Skin epidermis (tissue), 12 donors: Measurements from ENCODE around the gene HSDL1.

Source experiments
- H3K27ac ChIP-seq, 21 experiments: fragments of 200-600 bp; sonication (generic) in 11 of 21; one replicate each; pipeline ENCODE4 v1.5.0; 2020; ENCODE audit warnings: mild to moderate bottlenecking in 3 of 21, inconsistent platforms in 2 of 21, moderate library complexity in 2 of 21
- H3K4me3 ChIP-seq, 7 experiments: fragments of 200-600 bp; sonication (generic) in 2 of 7; one replicate each; pipeline ENCODE4 v1.5.0; 2020; ENCODE audit warnings: inconsistent platforms in 2 of 7, mild to moderate bottlenecking in 2 of 7, moderate library complexity in 1 of 7

The HSDL1 gene

DNA sequence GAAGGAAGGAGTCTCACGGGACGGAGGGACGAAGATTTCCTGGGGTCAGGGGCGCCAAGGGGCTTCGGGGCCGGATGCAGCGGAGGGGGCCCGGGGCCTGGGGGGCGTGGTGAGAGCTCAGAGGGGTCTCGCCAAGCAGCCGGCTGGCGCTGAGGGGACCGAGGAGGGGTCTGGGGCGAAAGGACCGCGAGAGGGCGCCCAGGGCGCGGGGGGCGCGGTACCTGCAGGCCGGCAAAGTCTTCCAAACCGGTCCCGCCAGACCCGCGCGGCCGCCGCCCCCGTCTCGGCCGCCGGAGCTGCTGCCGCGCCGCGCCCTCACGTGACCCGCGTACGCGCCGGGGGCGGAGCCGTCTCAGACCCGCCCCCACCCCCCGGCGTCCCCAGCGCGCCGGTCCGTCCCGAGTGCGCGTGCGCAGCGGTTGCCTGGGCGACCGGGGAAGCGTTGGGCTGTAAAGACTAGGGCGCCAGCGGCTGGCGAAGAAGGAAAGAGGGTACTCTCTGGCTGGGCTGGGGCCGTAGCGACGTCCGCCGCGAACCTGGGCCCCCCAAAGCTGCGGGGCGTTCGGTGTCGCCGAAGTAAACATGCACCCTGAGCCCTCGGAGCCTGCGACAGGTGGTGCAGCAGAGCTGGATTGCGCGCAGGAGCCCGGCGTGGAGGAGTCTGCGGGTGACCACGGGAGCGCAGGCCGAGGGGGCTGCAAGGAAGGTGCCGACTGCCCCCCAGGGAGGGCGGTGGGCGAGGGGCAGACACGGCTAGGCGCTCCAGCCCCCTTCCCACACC lies at the start of gene HSDL1, which contains the start of gene DNAAF1:
TSS of gene HSDL1 (minus strand) at position 319 of the 781 bp plus-strand sequence. CDS start 13,856 bp downstream, outside the sequence.
TSS of gene DNAAF1 (plus strand) at position 450 of the 781 bp plus-strand sequence. CDS start at position 583, 133 bp downstream.
- H3K4me3 ChIP-seq = peak within 1 kb of the TSS; percentile 65 to 99 (median 80)
- peak within 1 kb of the TSS; percentile 14 to 92 (median 87) for H3K27ac ChIP-seq

DNA sequence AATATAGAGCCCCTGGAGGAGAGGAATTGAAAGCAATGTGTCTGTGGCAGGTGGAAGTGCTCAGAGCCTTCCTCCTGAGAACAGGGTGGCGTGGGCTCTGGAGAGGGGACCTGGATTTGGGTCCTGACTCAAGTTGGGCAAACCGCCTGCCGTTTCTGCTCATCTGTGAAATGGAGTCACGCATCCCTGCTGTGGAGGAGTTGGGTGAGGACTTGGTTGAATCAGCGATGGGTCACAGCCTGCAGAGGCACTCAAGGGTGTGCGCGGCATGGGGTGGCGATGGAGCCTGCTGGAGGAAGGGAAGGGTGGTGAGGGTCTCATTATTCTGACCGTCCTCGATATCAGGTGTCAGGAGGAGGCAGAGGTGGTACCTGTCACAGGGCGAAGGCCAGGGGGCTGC lies 49.0 kb upstream of the HSDL1 start:
- Histone ChIP-seq H3K4me3 (no peak overlapping the region), H3K27ac (no peak overlapping the region)

DNA sequence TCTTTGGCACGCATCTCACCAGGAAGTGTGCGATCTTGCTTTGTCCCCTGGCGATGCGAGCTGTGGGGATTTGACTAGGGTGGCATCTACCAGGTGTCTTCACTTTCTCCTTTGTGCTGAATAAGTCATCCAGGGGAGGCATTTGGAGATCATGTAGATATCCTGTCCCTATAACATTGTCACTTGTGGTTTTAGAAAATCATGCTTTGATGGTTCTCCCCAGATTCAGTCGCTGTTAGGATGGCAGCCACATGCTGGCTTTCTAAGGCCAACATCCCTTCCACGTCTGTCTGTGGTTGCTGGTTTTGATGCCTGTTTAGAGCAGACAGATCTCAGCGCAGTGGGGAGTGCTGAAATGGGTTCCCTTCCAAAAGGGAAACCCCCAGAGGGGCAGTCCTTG lies 48.5 kb upstream of the HSDL1 start:
- no peak overlapping the region for H3K4me3 ChIP-seq
- H3K27ac ChIP-seq = no peak overlapping the region

DNA sequence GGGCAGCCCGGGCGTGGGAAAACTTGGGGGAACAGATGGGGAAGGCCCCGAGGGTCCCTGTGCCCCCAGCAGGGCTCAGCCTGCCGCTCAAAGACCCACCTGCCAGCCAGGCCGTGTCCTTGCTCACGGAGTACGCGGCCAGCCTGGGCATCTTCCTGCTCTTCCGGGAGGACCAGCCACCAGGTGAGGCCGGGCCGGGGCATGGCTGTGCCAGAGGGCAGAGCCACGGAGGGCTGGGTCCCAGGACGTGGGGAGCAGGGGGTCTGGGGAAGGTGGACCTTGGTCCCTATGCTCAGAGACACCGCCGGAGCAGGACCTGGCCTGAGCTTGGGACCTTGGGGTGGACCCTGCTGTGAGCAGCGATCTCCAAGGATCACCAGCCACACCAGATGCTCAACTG lies 46.5 kb upstream of the HSDL1 start:
- Histone ChIP-seq H3K4me3 (no peak overlapping the region), H3K27ac (no peak overlapping the region)

DNA sequence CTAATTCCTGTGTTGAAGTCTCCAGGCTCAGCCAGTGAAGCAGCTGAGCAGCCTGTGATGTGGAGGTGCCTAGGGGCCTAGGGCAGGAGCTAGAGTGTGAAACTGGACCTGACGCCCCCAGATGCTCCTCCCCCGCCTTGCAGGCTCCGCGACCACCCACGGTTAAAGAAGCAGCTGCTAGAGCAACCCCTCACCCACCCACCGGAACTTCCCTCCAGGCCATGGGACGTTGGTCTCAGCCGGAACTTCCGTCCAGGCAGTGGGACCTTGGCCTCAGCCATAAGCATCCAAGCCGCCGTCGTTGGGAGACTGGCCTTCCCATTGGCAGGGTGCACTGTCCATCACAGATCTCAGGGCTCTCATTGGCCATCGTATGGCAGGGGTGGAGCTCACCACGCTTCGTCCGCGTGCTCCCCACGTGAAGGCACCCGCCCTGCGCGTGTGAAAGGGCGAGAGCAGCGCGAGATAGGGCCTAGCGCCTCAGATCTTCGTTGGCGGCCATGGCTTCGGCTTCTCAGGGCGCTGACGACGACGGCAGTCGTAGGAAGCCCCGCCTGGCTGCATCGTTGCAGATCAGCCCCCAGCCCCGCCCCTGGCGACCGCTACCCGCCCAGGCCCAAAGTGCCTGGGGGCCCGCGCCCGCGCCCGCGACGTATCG lies 45.9 kb upstream of the HSDL1 start, which contains the start of gene ADAD2:
TSS of gene ADAD2 (plus strand) at position 427 of the 658 bp plus-strand sequence. CDS start at position 501, 74 bp downstream.
- H3K27ac ChIP-seq = no peak within 1 kb of the TSS
- H3K4me3 ChIP-seq = no peak within 1 kb of the TSS

DNA sequence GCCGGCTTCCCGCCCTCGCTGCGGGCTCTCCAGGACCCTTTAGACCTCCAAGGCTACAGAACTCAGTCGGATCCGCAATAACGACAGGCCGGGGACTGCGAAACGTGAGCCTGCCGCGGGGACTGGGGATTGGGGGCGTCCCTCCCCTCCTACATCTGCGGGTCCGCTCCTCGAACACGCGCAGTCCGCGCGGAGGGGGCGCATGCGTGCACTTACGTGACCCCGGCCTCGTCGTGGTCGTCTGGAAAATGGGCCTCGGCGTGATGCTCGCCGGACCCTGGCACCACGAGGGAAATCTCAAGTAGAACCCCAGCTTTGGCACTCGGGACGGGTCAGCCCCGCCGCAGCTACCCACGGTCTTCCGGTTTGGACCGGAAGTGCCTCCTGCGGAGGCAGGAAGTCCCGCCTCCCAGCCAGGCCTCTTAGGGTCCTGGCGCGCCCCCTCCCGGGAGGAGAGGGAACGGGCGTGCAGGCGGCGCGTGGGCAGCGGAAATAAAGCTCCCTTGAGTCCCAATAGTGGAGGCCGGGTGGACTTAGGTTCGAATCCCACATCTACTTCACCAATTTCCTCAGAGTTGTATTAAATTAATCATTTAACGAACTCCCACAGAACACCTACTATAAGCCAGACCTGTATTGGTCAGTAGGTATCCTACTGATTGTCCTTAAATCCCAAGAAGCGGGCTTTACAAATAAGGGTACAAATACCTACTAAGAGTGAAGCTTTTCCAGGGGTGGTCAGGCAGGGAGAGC lies 41.9 kb upstream of the HSDL1 start, which contains the start of gene TAF1C:
TSS of gene TAF1C (minus strand) at position 373 of the 753 bp plus-strand sequence. CDS start 2,069 bp downstream, outside the sequence.
- H3K27ac ChIP-seq = peak within 1 kb of the TSS; percentile 39 to 98 (median 88)
- H3K4me3 ChIP-seq = peak within 1 kb of the TSS; percentile 53 to 99 (median 87)

DNA sequence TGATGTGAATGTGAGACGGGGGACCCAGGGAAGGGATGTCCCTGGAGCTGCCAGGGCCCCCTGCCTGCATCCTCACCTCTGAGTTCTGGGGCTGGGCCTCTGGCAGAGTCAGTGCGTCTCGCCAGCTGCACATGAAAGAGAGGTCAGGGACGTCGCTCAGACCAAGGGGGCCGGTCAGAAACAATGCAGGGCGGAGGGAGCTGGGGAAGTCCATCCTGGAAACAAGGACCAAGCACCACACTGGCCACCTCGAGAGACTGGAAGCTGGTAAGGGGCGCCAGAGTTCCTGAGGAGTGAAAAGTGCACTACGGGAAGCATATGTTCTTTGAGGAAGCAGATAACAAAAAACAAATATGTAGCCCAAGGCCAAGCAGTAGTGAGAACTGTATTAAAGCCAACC lies 39.8 kb upstream of the HSDL1 start:
- H3K4me3 ChIP-seq = no peak overlapping the region
- H3K27ac ChIP-seq = peak overlapping the region in 1 of 21 experiments; percentile 90

DNA sequence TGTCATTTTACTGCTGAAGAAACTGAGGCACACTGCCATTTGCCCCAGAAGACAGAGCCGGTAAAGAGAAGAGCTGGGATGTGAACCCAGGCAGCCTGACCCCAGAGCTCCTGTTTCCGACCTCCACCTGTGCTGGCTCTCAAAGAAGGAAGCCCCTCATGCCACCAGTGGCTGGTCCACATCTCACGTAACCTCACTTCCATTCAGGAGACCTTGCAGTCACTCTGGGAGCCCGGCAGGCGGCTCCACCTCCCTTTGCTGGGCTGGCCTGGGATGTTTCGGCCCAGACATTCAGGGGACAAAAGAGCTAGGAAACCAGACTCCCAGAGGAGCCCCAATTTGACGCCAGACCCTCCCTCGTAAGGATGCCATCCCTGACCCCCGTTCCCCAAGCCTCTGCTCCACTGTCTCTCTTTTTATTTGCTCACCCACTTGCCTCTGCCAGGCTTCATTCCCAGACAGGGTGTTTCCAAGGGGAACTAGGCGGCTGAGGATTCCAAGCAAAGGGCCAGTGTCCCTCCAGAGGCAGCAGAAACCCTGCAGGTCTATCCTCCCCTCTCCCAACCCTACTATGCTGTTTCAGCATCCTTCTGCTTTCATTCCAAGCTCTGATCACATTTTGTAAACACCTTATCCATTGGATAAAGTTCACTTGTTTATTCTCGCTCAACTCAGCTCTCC lies 39.1 kb upstream of the HSDL1 start:
- peak overlapping the region in 3 of 21 experiments; percentile 3 to 57 (median 37) for H3K27ac ChIP-seq
- H3K4me3 ChIP-seq = no peak overlapping the region

DNA sequence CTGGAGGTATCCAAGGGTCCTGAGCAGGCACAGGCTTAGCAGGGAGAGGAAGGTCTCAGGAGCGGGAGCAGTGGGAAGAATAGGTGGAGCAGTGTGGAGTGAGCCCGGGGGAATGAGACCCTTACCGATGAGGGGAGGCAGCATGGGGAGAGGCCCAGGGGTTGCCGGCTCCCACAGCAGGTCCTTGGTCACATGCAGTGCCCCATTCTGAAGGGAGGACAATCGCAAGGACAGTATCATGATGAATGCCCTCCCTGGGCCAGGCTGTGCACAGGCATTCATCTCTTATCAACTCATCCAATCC lies 38.5 kb upstream of the HSDL1 start:
- H3K27ac ChIP-seq = peak overlapping the region in 1 of 21 experiments; percentile 57
- no peak overlapping the region for H3K4me3 ChIP-seq

DNA sequence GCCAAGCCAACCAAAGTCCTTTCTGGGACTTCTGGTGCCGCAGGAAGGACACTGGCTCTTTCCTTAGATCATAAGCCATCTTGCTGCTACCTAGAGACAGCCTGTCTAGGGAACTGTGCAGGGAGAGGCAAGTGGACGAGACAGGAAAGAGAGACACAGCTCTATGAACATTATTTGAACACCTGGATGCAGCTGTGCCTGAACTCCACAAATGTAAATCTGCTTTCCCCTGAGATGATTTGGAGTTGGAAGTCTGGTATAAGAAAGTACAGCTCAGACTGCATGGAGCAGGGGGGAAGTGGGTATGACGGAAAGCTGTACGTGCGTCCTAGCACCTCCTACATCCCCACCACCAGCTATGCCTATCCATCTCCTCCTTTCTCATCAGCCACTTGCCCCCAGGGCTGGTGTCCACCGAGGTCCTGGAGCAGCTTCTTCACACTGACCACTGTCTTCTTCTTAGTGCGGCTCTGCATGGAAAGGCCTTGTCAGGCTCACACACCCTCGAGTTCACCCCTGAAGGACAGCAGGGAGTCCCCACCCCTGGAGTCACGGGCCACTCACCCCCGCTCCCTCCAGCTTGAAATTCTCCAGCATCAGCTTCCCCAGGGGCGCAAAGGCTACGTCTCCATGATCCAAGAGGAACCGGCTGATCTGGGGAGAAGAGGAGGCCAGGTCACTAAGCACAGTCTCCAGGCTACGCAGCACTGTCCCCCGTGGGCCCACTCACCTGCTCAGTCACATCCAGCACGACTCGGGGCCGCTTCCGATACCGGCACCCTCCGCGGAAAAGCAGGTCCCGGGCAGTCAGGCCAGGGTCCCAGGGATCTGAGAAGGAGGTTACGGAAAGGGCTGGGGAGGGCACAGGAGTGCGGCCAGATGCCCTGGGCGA lies 37.9 kb upstream of the HSDL1 start:
- peak overlapping the region in 1 of 21 experiments; percentile 57 for H3K27ac ChIP-seq

DNA sequence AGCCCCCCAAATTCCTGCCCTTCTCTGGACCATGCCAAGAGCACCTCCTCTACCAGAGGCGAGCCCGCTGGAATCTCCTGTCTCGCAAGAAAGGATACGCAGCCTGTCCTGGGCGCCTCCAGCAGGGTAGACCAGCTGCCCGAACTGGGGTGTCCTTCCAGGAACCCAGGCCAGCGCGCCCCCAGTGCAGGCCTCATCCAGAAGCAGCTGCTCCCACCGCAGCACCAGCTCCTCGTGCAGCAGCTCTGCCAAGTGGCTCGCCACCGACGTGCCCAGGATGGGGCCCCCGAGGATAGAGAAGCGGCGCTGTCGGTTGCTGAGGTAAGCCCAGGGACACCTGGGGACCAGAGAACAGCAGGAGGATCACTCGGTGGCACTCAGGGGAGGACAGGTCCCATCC lies 37.1 kb upstream of the HSDL1 start:
- H3K4me3 ChIP-seq = no peak overlapping the region
- no peak overlapping the region for H3K27ac ChIP-seq

More for the DNA sequence above, 37.9 kb upstream of the HSDL1 start:
- H3K4me3 ChIP-seq = no peak overlapping the region

DNA sequence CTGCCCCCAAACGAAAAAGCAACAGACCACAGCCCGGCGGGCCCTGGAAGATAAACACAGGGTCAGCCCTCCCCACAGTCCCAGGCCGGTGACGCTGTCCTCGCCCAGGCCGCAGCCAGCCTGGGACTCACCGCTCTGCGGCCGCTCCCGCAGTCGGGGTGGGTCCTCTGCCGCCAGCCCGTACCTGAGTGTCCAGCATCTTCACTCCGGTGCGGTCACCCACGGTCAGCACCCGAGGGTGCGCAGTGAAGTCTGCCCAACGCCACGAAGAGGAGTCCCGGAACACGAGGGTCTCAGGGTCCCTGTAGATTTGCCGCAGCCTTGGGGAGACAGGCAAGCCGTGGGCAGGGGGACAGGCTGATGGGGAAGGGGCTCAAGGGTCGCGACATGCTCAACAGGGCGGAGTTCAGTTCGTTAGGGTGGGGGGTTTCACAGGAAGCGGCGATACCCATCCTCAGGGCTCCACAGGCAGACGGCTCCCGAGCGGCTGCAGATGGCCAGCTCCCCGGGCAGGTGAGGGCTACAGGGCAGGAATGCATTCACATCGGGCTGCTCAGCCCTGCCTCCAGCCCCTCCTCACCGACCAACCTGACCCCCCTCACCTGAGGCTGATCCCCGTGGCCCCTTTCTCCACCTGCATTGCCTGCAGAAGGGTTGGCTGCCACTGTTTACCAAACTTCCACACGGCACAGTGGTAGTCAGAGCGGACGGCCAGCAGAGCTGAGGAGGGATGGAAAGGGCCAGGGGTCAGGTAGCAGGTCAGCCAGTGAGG lies 36.4 kb upstream of the HSDL1 start:
- Histone ChIP-seq H3K4me3 (no peak overlapping the region), H3K27ac (no peak overlapping the region)

DNA sequence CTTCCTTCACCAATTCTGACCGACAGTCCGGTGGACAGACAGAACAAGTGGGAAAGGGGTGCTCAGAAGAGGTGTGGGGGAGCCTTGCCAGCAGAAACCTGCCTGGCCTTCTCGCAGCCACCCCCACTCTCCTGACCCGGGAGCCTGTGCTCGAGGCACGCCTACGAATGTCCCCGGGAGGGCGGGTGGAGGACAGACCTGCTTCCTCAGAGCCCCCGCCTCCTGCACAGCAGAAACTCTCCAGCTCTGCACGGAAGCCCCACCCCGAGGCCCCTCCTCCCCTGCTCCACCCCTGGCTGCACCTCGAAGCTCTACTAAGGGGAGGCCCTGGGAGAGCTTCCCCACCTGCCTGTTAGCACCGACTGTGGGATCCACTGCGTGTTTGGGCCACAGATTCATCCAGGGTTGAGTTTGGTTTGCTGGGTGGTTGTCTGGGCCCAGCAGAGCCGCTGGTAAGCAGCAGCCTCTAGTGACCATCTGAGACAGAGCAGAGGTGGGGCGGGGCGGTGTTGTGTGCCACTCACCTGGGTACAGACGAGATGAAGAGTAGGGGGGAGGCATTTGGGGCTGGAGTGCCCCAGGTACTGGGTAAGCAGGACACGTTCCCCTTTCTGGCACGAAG lies 35.7 kb upstream of the HSDL1 start:
- Histone ChIP-seq H3K27ac (no peak overlapping the region), H3K4me3 (no peak overlapping the region)

DNA sequence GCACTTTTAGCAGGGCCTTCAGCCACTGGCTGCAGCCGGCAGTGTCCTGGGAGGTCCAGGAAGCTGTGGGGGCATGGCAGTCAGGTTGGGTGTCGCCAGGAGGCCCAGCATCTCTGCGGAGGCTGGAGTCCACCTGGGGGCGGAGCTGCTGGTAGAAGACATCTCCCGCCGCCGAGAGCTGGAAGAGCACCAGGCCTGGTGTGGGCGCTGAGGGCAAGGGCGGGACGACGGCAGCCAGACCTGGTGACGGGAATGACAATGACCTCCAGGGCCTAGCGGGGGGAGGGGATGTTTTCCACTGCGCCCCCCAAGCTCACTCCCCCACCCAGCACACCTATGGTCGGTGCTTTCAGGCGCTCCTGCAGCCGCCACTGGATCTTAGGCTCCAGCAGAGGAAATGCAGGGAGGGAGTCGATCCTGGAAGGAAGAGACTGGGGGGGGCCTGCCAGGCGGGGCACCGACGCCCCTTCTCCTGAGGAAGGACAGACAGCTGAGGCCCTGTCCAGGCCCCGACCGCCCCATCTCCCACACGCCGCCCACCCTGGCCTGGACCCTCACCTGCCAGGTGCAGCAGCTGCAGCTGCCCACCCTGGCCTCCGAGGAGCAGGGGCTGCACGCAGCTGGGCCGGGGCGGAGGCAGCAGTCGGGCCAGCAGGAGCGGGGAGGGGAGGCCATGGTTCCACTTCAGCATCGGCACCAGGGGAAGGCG lies 34.8 kb upstream of the HSDL1 start:
- H3K27ac ChIP-seq = no peak overlapping the region
- H3K4me3 ChIP-seq = no peak overlapping the region

DNA sequence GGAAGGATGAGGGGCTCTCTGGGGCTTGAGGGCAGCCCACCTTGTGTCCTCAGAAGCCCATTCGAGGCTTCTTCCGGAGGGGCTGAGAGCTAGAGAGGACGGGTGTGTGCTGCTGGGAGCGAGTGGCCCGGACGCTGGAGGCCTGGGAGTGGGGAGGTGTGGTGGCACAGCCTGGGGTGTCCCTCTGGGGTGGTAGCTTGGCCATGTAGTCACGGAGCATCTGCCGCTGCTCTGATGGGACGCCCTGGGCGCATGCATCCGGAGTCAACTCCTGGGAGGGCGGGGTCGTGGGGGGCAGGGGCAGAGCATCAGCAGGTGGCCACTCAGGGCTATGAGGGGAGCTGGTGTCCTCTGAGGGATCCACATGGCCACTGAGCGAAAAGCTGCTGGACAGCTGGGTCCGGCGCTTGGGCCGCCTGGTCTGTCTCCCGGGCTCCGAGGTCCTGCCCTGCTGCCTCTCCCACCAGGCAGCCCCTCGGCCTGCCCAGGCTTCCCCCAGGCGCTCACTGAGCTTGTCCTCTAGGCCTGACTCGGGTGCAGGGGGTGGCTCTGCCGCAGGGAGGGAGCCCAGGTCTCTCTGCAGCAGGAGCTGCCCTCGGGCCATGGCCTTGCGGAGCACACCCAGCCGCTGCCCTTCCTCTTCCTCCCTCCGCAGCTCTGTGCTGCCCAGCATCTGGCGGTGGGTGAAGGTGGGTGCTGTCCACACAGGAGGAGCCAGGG lies 34.1 kb upstream of the HSDL1 start:
- no peak overlapping the region for H3K27ac ChIP-seq
- H3K4me3 ChIP-seq = no peak overlapping the region

DNA sequence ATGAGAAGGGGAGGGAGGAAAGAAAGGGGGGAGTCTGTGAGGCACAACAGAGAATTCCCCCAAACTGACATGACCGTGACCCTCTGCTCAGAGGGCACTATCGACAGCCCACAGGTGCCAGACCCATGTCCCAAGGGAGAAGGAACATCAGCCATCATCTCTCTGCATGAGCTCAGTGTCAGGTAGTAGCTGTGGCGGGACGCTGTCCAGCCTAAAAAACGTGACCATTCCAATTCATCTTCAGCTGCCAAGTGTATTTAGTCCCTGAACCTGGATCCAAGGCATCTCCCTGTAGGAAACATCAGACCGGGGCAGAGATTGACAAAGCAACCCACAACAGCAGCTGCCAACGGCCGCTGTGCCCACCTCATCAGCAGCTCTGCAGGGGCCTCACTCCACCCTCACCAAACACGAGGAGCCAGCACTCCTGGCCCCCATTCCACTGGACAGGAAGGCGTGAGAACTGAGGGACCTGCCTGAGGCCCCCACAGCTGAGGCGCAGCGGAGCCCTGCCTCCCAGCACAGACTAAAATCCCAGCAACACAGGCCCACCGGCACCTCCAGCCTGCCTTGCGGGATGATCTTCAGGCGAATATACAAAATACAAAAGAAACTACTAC lies 33.3 kb upstream of the HSDL1 start:
- no peak overlapping the region for H3K4me3 ChIP-seq
- peak overlapping the region in 6 of 21 experiments; percentile 4 to 78 (median 72) for H3K27ac ChIP-seq
